Osteoblast (primary cell): Measurements from ENCODE around the gene PLXNA4. TPM values are rescaled to one million over a fixed set of nuclear protein-coding genes. Genes with fewer than 3 reads are reported as not detected.

Experiments
- DNase-seq: peaks from one replicate; pipeline ENCODE4 v3.0.0; 2011; ENCODE audit warnings: low spot score, mixed read lengths; ENCODE audit not compliant: insufficient read length; ENCODE audit errors: missing footprints
- H2AFZ ChIP-seq: 2 replicates; pipeline ENCODE4 v1.6.0; 2011; ENCODE audit warnings: mild to moderate bottlenecking, low read length
- H3K27ac ChIP-seq: 2 replicates; pipeline ENCODE4 v1.5.1; 2011; ENCODE audit warnings: mild to moderate bottlenecking, low read depth, low read length, moderate library complexity
- H3K27me3 ChIP-seq: 2 replicates; pipeline ENCODE4 v1.6.0; 2012; ENCODE audit warnings: mild to moderate bottlenecking, control low read depth, inconsistent platforms, low read length, moderate library complexity; ENCODE audit not compliant: insufficient read depth
- H3K36me3 ChIP-seq: 2 replicates; pipeline ENCODE4 v1.5.1; 2011; ENCODE audit warnings: mild to moderate bottlenecking, low read length, control low read depth, moderate library complexity; ENCODE audit not compliant: insufficient read depth
- H3K4me1 ChIP-seq: 2 replicates; pipeline ENCODE4 v1.5.1; 2011; ENCODE audit warnings: mild to moderate bottlenecking, low read length, control low read depth, moderate library complexity; ENCODE audit not compliant: insufficient read depth
- H3K4me2 ChIP-seq: 2 replicates; pipeline ENCODE4 v1.6.0; 2011; ENCODE audit warnings: mild to moderate bottlenecking, low read length; ENCODE audit not compliant: insufficient read depth
- H3K4me3 ChIP-seq: fragments of 200-600 bp; sonication (generic); 3 replicates; pipeline ENCODE4 v1.5.1; 2012; ENCODE audit warnings: mild to moderate bottlenecking, low read length, inconsistent platforms; ENCODE audit not compliant: insufficient read depth
- H3K79me2 ChIP-seq: 2 replicates; pipeline ENCODE4 v1.6.0; 2012; ENCODE audit warnings: mild to moderate bottlenecking, low read length, control low read depth, inconsistent platforms; ENCODE audit not compliant: insufficient read depth
- H3K9me3 ChIP-seq: 2 replicates; pipeline ENCODE4 v1.5.1; 2011; ENCODE audit warnings: low read depth, low read length, control low read depth
- H4K20me1 ChIP-seq: 2 replicates; pipeline ENCODE4 v1.6.0; 2012; ENCODE audit warnings: mild to moderate bottlenecking, low read length, control low read depth; ENCODE audit not compliant: insufficient read depth
- CTCF ChIP-seq: IDR thresholded peaks from 2 replicates; pipeline ENCODE4 v1.5.1; 2011; ENCODE audit warnings: mild to moderate bottlenecking, low read depth, low read length, moderate library complexity; ENCODE audit errors: extremely low read depth
- total RNA-seq: library from RNA; depleted of rRNA; stranded (reverse); fragments of >200 nt; gene quantifications from 2 replicates; pipeline ENCODE4 v1.2.3, GENCODE V29; 2012

The PLXNA4 gene
- total RNA-seq, 1 donor, result 4.3 TPM

DNA sequence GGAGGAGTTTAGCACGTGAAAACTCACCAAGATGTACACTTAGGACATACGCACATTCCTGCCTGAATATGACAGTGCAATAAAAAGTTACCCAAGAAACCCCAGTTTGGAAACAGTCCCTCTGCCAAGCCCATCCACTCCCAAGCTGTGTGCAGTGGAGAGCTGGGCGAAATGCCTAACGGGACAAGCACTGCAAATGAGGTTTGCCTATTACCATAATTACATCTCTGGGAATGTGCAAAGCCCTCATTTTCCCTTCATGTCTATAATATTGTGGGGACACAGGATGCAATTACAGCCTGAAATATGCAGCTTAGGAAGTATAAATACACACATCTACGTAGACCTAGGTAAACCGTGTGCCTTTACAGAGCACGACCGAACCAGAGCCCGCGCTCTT lies 117.5 kb downstream of the PLXNA4 start:
- Histone ChIP-seq H3K4me2 (no peak overlapping the region), H3K4me3 (no peak overlapping the region), H3K4me1 (no peaks in the 10 kb centered on the region), H3K27ac (no peak overlapping the region), H3K79me2 (no peaks in the 10 kb centered on the region), H2AFZ (no peak overlapping the region), H3K36me3 (no peaks in the 10 kb centered on the region), H3K9me3 (no peaks in the 10 kb centered on the region), H4K20me1 (no peaks in the 10 kb centered on the region), H3K27me3 (no peaks in the 10 kb centered on the region)
- no peak for TF ChIP-seq CTCF
- DNase-seq, result no peak

DNA sequence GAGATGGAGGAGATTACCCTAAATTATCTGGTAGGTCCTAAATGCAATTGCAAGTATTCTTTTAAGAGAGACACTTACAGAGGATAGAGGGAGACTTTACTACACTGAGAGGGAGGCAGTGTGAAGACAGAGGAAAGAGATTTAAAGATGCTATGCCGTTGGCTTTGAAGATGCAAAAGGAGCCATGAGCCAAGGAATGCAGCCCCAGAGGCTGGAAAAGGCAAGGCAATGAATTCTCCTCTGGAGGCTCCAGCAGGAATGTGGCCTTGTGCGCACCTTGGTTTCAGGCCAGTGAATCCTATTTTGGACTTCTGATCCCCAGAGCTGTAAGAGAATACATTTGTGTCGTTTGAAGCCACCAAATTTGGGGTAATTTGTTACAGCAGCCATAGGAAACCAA lies 118.6 kb downstream of the PLXNA4 start:
- Histone ChIP-seq H3K27ac (no peak overlapping the region), H3K4me1 (no peaks in the 10 kb centered on the region), H3K27me3 (no peaks in the 10 kb centered on the region), H3K4me3 (no peak overlapping the region), H3K9me3 (no peaks in the 10 kb centered on the region), H2AFZ (no peak overlapping the region), H4K20me1 (no peaks in the 10 kb centered on the region), H3K36me3 (no peaks in the 10 kb centered on the region), H3K79me2 (no peaks in the 10 kb centered on the region), H3K4me2 (no peak overlapping the region)
- no peak for DNase-seq
- no peak for TF ChIP-seq CTCF

DNA sequence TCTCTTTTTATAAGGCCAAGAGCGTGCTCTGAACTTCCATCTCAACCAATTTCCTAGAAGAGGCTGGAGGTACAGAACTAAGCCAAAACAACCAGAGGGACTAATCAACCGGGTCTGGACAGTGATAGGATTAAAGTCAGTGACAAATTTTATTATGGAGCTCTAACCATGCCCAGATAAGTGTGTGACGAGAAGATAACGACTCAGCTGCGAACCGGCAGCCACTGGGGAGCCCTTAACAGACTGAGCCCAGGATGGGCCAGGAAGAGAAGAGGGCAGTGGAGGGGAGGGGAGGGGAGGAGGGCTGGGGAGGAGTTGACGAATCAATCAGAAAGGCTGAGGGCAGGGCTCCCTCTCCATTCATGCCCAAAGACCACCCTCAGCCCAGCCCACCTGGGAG lies 119.9 kb downstream of the PLXNA4 start:
- H3K27me3 ChIP-seq, result no peaks in the 10 kb centered on the region
- DNase-seq, result no peak
- no peak overlapping the region for H3K27ac ChIP-seq
- H3K79me2 ChIP-seq, result no peaks in the 10 kb centered on the region
- H3K4me1 ChIP-seq, result no peaks in the 10 kb centered on the region
- H3K9me3 ChIP-seq, result no peaks in the 10 kb centered on the region
- H4K20me1 ChIP-seq, result no peaks in the 10 kb centered on the region
- H3K4me3 ChIP-seq, result no peak overlapping the region
- no peak overlapping the region for H2AFZ ChIP-seq
- H3K4me2 ChIP-seq, result no peak overlapping the region
- H3K36me3 ChIP-seq, result no peaks in the 10 kb centered on the region
- TF ChIP-seq CTCF, result no peak

DNA sequence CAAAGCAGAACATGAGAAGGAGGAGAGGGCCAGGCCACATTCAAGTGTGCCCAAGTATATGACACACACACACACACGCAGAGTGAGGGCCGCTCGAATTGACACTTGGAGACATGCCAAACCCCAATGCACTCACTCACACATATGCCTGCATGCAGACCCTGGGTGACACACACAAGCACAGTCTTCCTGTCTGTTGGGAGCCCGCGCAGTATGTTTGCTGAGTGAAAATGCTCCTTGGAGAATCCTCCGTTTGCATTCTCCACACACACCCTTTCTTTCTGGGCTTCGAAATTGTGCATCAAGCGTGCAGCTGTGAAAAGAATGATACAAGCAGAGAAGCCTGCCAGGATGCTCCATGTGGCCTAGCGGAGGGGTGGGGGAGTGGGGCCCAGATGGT lies 120.9 kb downstream of the PLXNA4 start:
- DNase-seq, result no peak
- no peak for TF ChIP-seq CTCF
- H2AFZ ChIP-seq, result no peak overlapping the region
- no peak overlapping the region for H3K4me2 ChIP-seq
- H3K4me3 ChIP-seq, result no peak overlapping the region
- H3K27me3 ChIP-seq, result no peaks in the 10 kb centered on the region
- no peaks in the 10 kb centered on the region for H3K36me3 ChIP-seq
- no peaks in the 10 kb centered on the region for H3K9me3 ChIP-seq
- no peaks in the 10 kb centered on the region for H4K20me1 ChIP-seq
- H3K27ac ChIP-seq, result no peak overlapping the region
- H3K4me1 ChIP-seq, result no peaks in the 10 kb centered on the region
- no peaks in the 10 kb centered on the region for H3K79me2 ChIP-seq
